OCI-LY7 (cell line): ENCODE measurements around the gene ARVCF. TPM values are rescaled to one million over a fixed set of nuclear protein-coding genes. Genes with fewer than 3 reads are reported as not detected.

Experiments
- BruUV-seq: library from RNA; stranded (reverse); fragments of 400-500 nt; replicated peaks from 2 replicates; lab custom pipeline; 2021; lab: Mats Ljungman, UMichigan
- CTCF ChIA-PET: fragments of 300-600 bp; sonication (Branson Sonifier 250); formaldehyde crosslinking; loops from one replicate; lab custom pipeline; 2022; ENCODE audit warnings: antibody characterized with exemption; ENCODE audit not compliant: unreplicated experiment; lab: Charles Lee
- POLR2A ChIA-PET: fragments of 300-600 bp; sonication (Branson Sonifier 250); formaldehyde crosslinking; loops from one replicate; lab custom pipeline; 2022; ENCODE audit warnings: antibody characterized with exemption; lab: Charles Lee
- DNase-seq: peaks from one replicate; pipeline ENCODE4 v3.0.0-alpha.2; 2015; ENCODE audit warnings: low spot score
- H2AFZ ChIP-seq: fragments of 200-600 bp; sonication (generic), shearing (Covaris generic); 2 replicates; pipeline ENCODE4 v1.6.1; 2014; ENCODE audit warnings: mild to moderate bottlenecking, antibody characterized with exemption, low read length, moderate library complexity
- H3K27ac ChIP-seq: fragments of 200-600 bp; sonication (generic); 2 replicates; pipeline ENCODE4 v1.5.1; 2014; ENCODE audit warnings: mixed run types, low read depth, mild to moderate bottlenecking, moderate library complexity, low read length, inconsistent platforms; ENCODE audit not compliant: poor library complexity, severe bottlenecking
- H3K36me3 ChIP-seq: fragments of 200-600 bp; sonication (generic); 2 replicates; pipeline ENCODE4 v1.6.1; 2014; ENCODE audit warnings: mild to moderate bottlenecking, antibody characterized with exemption, low read length, moderate library complexity, mixed read lengths; ENCODE audit not compliant: insufficient read depth
- H3K4me1 ChIP-seq: fragments of 200-600 bp; sonication (generic); 2 replicates; pipeline ENCODE4 v1.5.1; 2014; ENCODE audit warnings: mild to moderate bottlenecking, low read length; ENCODE audit not compliant: insufficient read depth, poor library complexity, severe bottlenecking
- H3K4me2 ChIP-seq: fragments of 200-600 bp; sonication (generic); 2 replicates; pipeline ENCODE4 v1.6.1; 2014; ENCODE audit warnings: mild to moderate bottlenecking, low read length
- H3K4me3 ChIP-seq: fragments of 200-600 bp; sonication (generic); 2 replicates; pipeline ENCODE4 v1.5.1; 2014; ENCODE audit warnings: mild to moderate bottlenecking, low read depth, low read length; ENCODE audit not compliant: poor library complexity, severe bottlenecking
- H3K79me2 ChIP-seq: fragments of 200-600 bp; sonication (generic); 2 replicates; pipeline ENCODE4 v1.6.1; 2016; ENCODE audit warnings: low read depth, mild to moderate bottlenecking, low read length, moderate library complexity, mixed read lengths; ENCODE audit not compliant: insufficient read depth
- H3K9me2 ChIP-seq: fragments of 200-600 bp; sonication (generic); 2 replicates; pipeline ENCODE4 v1.6.1; 2016; ENCODE audit warnings: mild to moderate bottlenecking, low read length, mixed read lengths; ENCODE audit not compliant: insufficient read depth
- H3K9me3 ChIP-seq: fragments of 200-600 bp; sonication (generic); 2 replicates; pipeline ENCODE4 v1.6.1; 2014; ENCODE audit warnings: mild to moderate bottlenecking, mixed run types, low read length, mixed read lengths
- H4K20me1 ChIP-seq: fragments of 200-600 bp; sonication (generic); 2 replicates; pipeline ENCODE4 v1.6.1; 2014; ENCODE audit warnings: mild to moderate bottlenecking, antibody characterized with exemption, low read length, moderate library complexity, mixed read lengths; ENCODE audit not compliant: insufficient read depth
- EZH2phosphoT487 ChIP-seq: fragments of 200-600 bp; sonication (generic); IDR thresholded peaks from 2 replicates; pipeline ENCODE4 v1.6.1; 2018; ENCODE audit warnings: low read depth, borderline replicate concordance, mild to moderate bottlenecking, mixed run types, antibody characterized with exemption, low read length, moderate library complexity, mixed read lengths
- intact Hi-C: fragments of 100-400 bp; cut with micrococcal nuclease; formaldehyde crosslinking; loops from one replicate; pipeline ENCODE4 v1.10.0; 2022; ENCODE audit not compliant: unreplicated experiment
- total RNA-seq, 2 experiments: library from RNA; depleted of rRNA in 1 of 2; stranded (reverse); fragments of >200 nt in 1 of 2; shearing (Covaris generic) in 1 of 2; gene quantifications; 2 replicates each; pipeline ENCODE4 v1.2.3, GENCODE V29; 2014 to 2022
- TF ChIP-seq, protein P1 (sequence below): fragments of 200-600 bp; sonication (generic); conservative IDR thresholded peaks from 2 replicates; pipeline ENCODE4 v1.5.1; 2014; ENCODE audit warnings: mild to moderate bottlenecking, antibody characterized with exemption, low read length, moderate library complexity, mixed read lengths

The ARVCF gene
- total RNA-seq, 2 experiments from 2014 or later = 2.9 to 3.8 TPM

DNA sequence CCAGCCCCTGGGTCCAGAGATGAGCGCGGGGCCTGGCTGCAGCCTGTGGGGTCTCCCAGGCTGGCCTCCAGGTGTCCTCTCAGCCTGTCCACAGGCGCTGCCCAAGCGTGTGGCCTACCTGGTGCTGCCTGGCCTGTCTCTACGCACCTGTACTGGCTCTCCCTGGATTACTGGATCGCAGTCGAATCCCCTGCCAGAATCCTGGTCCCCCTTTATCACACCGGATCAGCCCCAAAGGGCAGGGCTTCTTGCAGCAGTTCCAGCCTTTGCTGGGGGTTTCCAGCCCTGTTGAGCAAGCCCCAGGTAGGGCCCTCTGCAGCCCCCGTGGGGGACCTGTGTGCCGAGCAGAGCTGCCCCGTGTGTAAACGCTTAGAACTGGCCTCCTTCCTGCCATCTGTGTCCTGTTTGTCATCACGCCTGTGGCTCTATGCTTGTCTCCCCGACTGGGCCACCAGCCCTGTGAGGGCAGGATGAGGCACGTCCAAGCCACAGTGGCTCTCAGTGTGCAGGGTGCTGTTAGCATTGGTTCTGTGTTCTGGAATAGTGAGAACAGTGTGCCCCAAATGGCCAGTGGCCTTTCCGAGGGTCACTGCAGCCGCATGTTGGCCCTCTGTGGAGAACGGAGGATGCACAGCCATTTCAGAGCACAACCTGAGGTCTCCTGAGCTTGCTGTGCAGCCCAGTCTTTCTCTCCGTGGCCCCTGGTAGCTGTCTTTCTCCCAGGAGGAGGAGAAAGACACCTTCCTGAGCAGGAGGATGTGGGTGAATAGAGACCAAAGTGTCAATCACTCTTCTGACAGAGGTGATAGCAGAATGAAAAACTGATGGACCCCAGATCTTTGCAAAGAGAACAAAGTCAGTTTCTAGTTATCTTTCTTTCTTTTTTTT lies 61.1 kb downstream of the ARVCF start:
- no peak overlapping the region for H3K4me3 ChIP-seq
- no peak overlapping the region for H3K4me2 ChIP-seq
- H3K36me3 ChIP-seq = peaks cover 17% of the 10 kb centered on the region
- TF ChIP-seq, protein P1, sequence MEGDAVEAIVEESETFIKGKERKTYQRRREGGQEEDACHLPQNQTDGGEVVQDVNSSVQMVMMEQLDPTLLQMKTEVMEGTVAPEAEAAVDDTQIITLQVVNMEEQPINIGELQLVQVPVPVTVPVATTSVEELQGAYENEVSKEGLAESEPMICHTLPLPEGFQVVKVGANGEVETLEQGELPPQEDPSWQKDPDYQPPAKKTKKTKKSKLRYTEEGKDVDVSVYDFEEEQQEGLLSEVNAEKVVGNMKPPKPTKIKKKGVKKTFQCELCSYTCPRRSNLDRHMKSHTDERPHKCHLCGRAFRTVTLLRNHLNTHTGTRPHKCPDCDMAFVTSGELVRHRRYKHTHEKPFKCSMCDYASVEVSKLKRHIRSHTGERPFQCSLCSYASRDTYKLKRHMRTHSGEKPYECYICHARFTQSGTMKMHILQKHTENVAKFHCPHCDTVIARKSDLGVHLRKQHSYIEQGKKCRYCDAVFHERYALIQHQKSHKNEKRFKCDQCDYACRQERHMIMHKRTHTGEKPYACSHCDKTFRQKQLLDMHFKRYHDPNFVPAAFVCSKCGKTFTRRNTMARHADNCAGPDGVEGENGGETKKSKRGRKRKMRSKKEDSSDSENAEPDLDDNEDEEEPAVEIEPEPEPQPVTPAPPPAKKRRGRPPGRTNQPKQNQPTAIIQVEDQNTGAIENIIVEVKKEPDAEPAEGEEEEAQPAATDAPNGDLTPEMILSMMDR = no peak
- H3K9me3 ChIP-seq = no peaks in the 10 kb centered on the region
- H4K20me1 ChIP-seq = no peaks in the 10 kb centered on the region
- no TSS peak for BruUV-seq
- ChIA-PET POLR2A (interaction anchor here (0.6 to 0.7 kb wide), 2 partner anchors 13 to 160 kb away, joined by 3 to 6 read pairs; no protein-coding TSS in a partner anchor), CTCF (no interaction called here)
- no peak for DNase-seq
- peaks cover 8% of the 10 kb centered on the region for H3K4me1 ChIP-seq
- H3K79me2 ChIP-seq = no peaks in the 10 kb centered on the region
- intact Hi-C loops = no loop called here
- H3K9me2 ChIP-seq = no peaks in the 10 kb centered on the region
- H3K27ac ChIP-seq = no peak overlapping the region
- H2AFZ ChIP-seq = no peak overlapping the region

DNA sequence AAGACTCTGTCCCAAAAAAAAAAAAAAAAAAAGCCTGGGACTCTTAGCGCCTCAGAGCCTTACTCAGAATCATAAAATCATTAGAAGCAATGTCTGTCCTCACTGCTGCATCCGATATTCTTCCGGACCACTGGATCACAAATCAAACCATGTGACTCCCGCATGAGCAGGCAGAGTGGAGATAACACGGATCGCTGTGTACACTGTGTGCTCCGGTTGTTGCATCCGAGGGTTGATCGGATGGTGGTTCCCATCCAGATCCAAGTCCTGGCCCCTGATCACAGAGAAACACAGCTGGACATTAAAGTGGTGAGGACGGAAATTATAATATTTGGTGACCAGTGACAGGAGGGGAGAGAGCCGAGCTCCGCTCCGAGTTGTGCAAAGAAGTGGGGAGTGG lies 65.3 kb downstream of the ARVCF start:
- peaks cover 41% of the 10 kb centered on the region for H3K36me3 ChIP-seq
- H2AFZ ChIP-seq = no peak overlapping the region
- no peaks in the 10 kb centered on the region for H4K20me1 ChIP-seq
- BruUV-seq = no TSS peak
- CTCF ChIA-PET = no interaction called here
- no peak overlapping the region for H3K4me2 ChIP-seq
- H3K4me3 ChIP-seq = no peak overlapping the region
- peaks cover 11% of the 10 kb centered on the region for H3K4me1 ChIP-seq
- no peaks in the 10 kb centered on the region for H3K9me3 ChIP-seq
- DNase-seq = no peak
- TF ChIP-seq EZH2phosphoT487 = no peak
- TF ChIP-seq, protein P1 = no peak
- H3K79me2 ChIP-seq = peaks cover 14% of the 10 kb centered on the region; the same call in 1 of the 2 replicates
- intact Hi-C loops = no loop called here
- POLR2A ChIA-PET = interaction anchor here (0.7 kb wide), 1 partner anchor 64 kb away, joined by 3 read pairs; no protein-coding TSS in a partner anchor
- no peak overlapping the region for H3K27ac ChIP-seq
- H3K9me2 ChIP-seq = no peaks in the 10 kb centered on the region
